ACHN (cell line): ENCODE measurements around the gene TNFSF4.

Experiments
- DNase-seq: peaks from one replicate; pipeline ENCODE4 v3.0.0-alpha.2; 2015
- in situ Hi-C: cut with HindIII; loops from 2 replicates; pipeline ENCODE4 v1.10.0; 2017; ENCODE audit warnings: low sequenced_read_pairs, low pct_ligation_motif_present, low pct_unique_long_range_greater_than_20kb

TNFSF4 gene

DNA sequence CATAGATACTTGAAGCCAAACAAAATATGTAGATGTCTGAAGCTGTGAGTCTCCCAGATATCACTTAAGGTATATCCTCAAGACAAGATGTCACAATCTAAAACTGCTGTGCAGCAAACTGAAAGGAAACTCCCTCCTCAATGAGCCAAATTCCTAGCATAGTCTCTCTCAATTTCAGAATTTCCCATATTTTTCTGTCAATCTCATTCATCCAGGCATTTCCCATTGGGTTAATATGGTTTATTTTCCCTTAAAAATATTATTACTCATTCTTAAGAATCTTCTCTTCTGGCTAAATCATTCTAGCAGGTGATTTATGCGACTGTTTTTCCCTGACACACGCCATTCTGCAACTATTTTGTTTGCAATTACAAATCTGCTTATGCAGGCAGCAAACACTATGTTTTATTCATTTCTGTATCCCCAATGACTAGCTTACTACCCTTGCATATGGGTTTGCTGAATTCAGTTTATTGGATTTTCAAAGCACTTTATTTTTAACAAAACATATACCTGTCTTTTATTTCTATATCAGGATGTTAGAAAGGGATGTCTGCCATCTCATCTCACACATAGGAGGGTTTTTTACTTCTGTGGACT lies 69.9 kb downstream of the TNFSF4 start:
- DNase-seq: no peak
- in situ Hi-C loops: no loop called here

DNA sequence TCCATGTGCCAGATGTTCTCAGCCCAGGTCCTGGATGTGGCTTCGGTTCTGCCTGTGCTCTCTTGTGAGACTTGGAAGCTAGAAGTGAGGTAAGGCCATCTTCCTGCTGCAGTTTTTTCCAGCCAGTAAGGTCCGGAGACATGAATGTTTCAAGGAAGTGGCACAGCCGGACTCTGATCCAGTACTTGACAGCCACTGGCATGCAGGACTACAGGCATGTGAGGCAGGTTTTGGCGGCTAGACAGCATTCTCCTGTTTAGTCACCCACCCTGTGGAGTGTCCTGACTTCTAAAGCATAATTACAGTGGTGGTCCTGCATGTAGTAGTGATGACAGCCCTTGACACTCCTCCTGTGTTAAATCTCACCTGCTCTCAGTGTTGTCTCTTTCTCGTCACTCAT lies 72.3 kb downstream of the TNFSF4 start:
- no peak for DNase-seq
- in situ Hi-C loops: no loop called here

DNA sequence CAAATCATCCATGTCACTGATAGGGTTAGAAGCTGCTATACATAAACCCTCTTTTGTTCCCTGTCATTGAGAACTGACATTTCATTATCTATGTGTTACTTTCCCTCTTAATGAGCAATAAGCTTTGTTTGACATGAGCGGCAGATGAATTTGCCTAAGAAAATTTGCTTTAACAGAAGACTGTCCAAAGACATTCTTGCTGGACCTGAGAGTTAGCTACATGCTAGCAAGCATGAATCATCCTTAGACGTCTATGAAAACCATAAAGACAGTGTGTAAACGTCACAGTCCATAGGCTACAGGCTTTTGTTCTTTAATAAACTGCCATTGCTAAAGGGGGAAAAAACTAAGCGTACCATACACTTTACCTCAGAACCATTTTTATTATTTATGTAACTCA lies 73.1 kb downstream of the TNFSF4 start:
- in situ Hi-C loops: no loop called here
- no peak for DNase-seq
